ENCODE results near the gene IMMT.

IMMT gene

GRCh38 chr2:86195808-86196387, 636 bp upstream of the IMMT start:
- DNase-seq, result no peak

- DNase-seq, result no peak
These were observed 559 bp downstream of the IMMT start for GRCh38 chr2:86194751-86195054.

- peak; percentile 14 for DNase-seq
These were observed 1.2 kb downstream of the IMMT start for GRCh38 chr2:86193901-86194567.

- DNase-seq, result no peak
These were observed 5.4 kb downstream of the IMMT start for GRCh38 chr2:86189782-86190416.

- DNase-seq, result no peak
These were observed 8.8 kb downstream of the IMMT start for GRCh38 chr2:86186431-86186830.

GRCh38 chr2:86185517-86186212, 9.6 kb downstream of the IMMT start:
- no peak for DNase-seq

- no peak for DNase-seq
These were observed 18.7 kb downstream of the IMMT start for GRCh38 chr2:86176597-86176996.

GRCh38 chr2:86175828-86176227, 19.4 kb downstream of the IMMT start:
- no peak for DNase-seq

GRCh38 chr2:86174445-86174844, 20.8 kb downstream of the IMMT start:
- DNase-seq, result peak; percentile 21

GRCh38 chr2:86172610-86173009, 22.7 kb downstream of the IMMT start:
- no peak for DNase-seq

- no peak for DNase-seq
These were observed 24.0 kb downstream of the IMMT start for GRCh38 chr2:86171295-86171694.

- no peak for DNase-seq
These were observed 24.8 kb downstream of the IMMT start for GRCh38 chr2:86170449-86170848.

- no peak for DNase-seq
These were observed 34.9 kb downstream of the IMMT start for GRCh38 chr2:86160156-86160952.

GRCh38 chr2:86158286-86158685, 37.0 kb downstream of the IMMT start:
- DNase-seq, result no peak

- no peak for DNase-seq
These were observed 38.2 kb downstream of the IMMT start for GRCh38 chr2:86157009-86157556.

GRCh38 chr2:86150502-86150901, 44.8 kb downstream of the IMMT start:
- DNase-seq, result no peak

GRCh38 chr2:86147793-86148192, 47.5 kb downstream of the IMMT start:
- DNase-seq, result no peak

- no peak for DNase-seq
These were observed 51.2 kb downstream of the IMMT start for GRCh38 chr2:86143926-86144685.

- peak; percentile 71 for DNase-seq
These were observed 52.0 kb downstream of the IMMT start for GRCh38 chr2:86143307-86143706.

- peak; percentile 61 for DNase-seq
These were observed 52.6 kb downstream of the IMMT start for GRCh38 chr2:86142436-86143257.

GRCh38 chr2:86140969-86141392, 54.3 kb downstream of the IMMT start:
- DNase-seq, result peak; percentile 29

All from inflammatory macrophage treated with lipopolysaccharide for 4 hours (primary cell).